D721Med (cell line): ENCODE results near the gene CHCHD6.

Source experiments
- DNase-seq: peaks from one replicate; pipeline ENCODE4 v3.0.0; 2011; ENCODE audit warnings: low spot score; ENCODE audit not compliant: insufficient read length
- FAIRE-seq: peaks from 2 replicates; lab custom pipeline; 2011; peaks lifted over from hg19 to GRCh38; lab: Jason Lieb, UNC
- TF ChIP-seq, protein P1 (sequence below): IDR thresholded peaks from 2 replicates; pipeline ENCODE4 v1.5.1; 2012; ENCODE audit warnings: mild to moderate bottlenecking, control low read depth; ENCODE audit not compliant: insufficient read depth; ENCODE audit errors: missing control alignments

Gene CHCHD6

DNA sequence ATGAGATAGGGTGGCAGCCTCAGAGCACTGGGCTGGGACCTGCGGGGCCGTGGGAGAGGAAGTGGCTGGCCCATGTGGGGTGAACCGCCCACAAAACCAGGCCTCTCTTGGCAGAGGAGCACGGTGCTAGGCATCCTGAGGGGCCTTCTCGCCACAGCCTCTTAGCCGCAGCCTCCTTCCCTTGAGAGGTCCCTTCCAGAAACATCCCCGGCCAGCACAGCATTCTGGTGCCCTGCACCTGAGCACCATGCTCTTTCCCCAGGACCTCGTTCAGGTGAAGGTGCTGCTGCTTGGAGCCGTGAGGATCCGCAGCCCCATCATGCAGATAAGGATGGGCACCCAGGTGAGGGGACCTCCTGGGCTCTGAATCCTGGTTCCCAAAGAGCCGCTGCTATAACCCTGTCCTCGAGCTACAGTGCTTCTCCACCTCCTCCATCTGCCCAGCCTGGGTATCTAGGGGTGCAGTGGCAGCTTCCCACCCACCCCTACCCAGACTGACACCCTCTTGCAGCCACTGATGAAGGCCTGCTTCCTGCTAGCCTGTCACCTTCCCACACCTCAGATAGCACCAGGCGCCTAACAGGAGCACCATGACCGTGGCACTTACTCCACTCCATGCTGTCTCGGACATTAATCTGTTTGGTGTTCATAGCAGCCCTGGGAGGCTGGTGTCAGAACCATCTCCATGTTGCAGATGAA, 37.9 kb upstream of the CHCHD6 start:
- TF ChIP-seq, protein P1, sequence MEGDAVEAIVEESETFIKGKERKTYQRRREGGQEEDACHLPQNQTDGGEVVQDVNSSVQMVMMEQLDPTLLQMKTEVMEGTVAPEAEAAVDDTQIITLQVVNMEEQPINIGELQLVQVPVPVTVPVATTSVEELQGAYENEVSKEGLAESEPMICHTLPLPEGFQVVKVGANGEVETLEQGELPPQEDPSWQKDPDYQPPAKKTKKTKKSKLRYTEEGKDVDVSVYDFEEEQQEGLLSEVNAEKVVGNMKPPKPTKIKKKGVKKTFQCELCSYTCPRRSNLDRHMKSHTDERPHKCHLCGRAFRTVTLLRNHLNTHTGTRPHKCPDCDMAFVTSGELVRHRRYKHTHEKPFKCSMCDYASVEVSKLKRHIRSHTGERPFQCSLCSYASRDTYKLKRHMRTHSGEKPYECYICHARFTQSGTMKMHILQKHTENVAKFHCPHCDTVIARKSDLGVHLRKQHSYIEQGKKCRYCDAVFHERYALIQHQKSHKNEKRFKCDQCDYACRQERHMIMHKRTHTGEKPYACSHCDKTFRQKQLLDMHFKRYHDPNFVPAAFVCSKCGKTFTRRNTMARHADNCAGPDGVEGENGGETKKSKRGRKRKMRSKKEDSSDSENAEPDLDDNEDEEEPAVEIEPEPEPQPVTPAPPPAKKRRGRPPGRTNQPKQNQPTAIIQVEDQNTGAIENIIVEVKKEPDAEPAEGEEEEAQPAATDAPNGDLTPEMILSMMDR: no peak
- FAIRE-seq: no peak
- no peak for DNase-seq

DNA sequence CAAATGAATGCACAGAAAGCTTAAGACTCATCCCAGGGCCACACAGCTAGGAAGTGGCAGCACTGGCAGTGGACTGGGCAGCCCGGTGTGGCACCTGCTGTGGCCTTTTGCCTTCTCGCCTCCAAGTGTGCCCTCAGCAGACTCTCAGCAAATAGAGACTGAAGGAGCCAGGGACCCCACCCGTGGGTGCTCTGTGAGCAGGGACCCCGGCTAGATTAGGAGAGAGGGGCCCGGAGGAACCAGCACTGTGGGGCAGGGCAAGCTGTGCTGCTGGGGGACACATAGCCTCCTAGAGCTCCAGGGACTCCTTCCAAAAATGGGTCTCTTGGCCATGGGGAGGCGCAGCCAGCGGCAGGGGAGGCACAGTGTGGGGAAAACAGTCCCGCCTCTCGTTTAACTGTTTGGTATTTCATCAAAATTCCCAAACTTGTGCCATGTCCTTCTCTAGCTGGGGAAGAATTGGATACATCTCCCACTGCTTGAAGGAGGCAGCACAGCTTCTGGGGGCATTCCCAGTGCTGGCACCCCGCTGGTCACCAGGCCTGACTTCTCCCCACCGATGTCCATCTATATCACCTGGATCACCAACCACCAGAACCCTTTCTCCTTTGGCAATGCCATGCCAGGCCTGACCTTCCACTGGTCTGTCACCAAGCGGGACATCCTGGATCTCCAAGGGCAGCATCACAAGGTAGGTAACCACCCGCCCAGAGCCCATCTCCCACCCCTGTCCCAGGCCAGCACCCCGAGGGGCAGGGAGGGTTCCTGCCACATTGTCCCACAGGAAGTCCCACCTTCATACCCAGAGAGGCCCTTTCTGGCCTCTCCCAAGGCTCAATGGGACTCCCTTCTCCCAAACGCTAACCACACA, 37.1 kb upstream of the CHCHD6 start:
- TF ChIP-seq, protein P1: no peak
- FAIRE-seq: no peak

GRCh38 chr3:126667631-126668449, 36.2 kb upstream of the CHCHD6 start:
- FAIRE-seq: no peak
- no peak for DNase-seq
- TF ChIP-seq, protein P1: no peak

More for the DNA sequence above, 37.1 kb upstream of the CHCHD6 start:
- DNase-seq: no peak

GRCh38 chr3:126668450-126669401, 35.3 kb upstream of the CHCHD6 start:
- TF ChIP-seq, protein P1: no peak
- DNase-seq (no peak), FAIRE-seq (no peak)

DNA sequence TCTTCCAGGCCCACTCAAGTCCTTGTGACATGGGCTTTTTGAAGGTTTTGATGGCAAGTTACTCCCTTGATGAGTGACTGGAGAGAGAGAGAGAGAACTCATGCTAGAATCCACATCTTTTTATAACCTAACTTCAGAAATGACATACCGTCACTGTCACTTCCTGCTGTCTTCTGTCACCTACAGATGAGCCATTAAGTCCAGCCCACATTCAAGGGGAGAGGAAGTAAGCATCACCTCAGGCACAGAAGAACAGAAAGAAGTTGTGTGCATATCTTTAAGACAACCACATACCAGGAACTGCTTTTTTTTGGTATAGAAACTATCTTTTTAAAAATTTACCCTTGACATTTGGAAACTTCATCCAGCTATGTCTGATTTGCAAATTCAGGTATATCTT, 32.5 kb upstream of the CHCHD6 start:
- TF ChIP-seq, protein P1: no peak
- DNase-seq (no peak), FAIRE-seq (no peak)

- TF ChIP-seq, protein P1: no peak
- DNase-seq (no peak), FAIRE-seq (no peak)
These were observed 31.7 kb upstream of the CHCHD6 start for GRCh38 chr3:126672340-126672739.
